Cardiac atrium fibroblast (primary cell): ENCODE results near the gene DSEL. TPM values are rescaled to one million over a fixed set of nuclear protein-coding genes. Genes with fewer than 3 reads are reported as not detected.

Experiments
- total RNA-seq: library from RNA; depleted of rRNA; stranded (reverse); fragments of >200 nt; gene quantifications from 2 replicates; pipeline ENCODE4 v1.2.3, GENCODE V29; 2015

Gene DSEL
- total RNA-seq: 21.3 and 26.1 TPM in 2 replicates

GRCh38 chr18:67516539-67517443 is at the start of gene DSEL:
DSEL (minus strand) TSS chr18:67516720; CDS start chr18:67514608, 2,112 bp downstream.

